Ureter (tissue), 1 donor: Measurements from ENCODE around the gene PPHLN1. TPM values are rescaled to one million over a fixed set of nuclear protein-coding genes. Genes with fewer than 3 reads are reported as not detected.
A peak's percentile ranks its signal among the peaks of the same experiment; 100 is the strongest.

Experiments
- DNase-seq: peaks from one replicate; pipeline ENCODE4 v3.0.0-alpha.2; 2020; ENCODE audit warnings: low spot score
- total RNA-seq: library from RNA; stranded (reverse); gene quantifications from one replicate; pipeline ENCODE4 v1.2.4, GENCODE V29; 2023
- donor health status: DM: yes; HTN: yes; CAD: no.

The PPHLN1 gene, protein sequence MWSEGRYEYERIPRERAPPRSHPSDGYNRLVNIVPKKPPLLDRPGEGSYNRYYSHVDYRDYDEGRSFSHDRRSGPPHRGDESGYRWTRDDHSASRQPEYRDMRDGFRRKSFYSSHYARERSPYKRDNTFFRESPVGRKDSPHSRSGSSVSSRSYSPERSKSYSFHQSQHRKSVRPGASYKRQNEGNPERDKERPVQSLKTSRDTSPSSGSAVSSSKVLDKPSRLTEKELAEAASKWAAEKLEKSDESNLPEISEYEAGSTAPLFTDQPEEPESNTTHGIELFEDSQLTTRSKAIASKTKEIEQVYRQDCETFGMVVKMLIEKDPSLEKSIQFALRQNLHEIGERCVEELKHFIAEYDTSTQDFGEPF
- 70.6 TPM for total RNA-seq

DNA sequence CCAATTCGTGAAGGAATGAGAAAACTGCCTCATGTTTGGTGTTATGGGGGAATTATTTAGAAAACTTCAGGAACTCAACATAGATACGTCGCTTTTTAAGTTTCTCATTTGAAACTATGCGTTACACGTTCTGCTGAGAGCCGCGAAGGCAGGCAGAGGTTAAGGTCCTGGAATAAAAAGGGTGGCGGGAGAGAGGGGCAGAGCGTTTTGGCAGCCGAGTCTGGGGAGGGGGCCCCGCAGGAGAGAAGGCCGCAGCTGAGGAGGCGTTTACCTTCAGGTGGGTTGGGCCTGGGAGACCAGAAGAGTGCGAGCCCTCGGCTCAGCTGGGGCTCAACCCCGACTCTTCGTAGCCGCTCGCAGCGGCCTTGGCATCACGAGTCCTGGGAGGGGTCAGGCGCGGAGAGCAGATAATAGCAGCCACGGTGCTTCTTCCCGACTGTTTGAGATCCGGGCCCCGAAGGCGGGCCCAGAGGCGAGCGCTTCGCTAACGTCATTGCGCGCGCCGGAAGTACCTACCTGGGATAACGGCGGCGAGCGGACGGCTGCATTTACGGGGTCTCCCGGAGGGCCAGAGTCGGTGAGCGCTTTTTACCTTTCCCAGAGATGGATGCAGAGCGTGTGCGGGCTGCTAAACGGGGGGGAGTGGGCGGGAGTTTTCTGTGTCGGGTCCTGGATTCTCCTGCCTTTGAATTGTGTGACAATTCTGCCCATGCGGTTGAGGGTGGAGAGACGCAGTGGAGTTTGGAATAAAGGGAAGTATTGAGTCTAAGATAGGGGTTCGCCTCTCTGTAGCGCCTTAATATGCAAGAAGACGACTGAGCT is at the start of gene PPHLN1, which contains the start of gene ZCRB1:
TSS of gene PPHLN1 (plus strand) at position 515 of the 822 bp plus-strand sequence. CDS start 9,736 bp downstream, outside the sequence.
TSS of gene ZCRB1 (minus strand) at position 442 of the 822 bp plus-strand sequence. CDS start 1,992 bp downstream, outside the sequence.
- DNase-seq, result peak; percentile 80

DNA sequence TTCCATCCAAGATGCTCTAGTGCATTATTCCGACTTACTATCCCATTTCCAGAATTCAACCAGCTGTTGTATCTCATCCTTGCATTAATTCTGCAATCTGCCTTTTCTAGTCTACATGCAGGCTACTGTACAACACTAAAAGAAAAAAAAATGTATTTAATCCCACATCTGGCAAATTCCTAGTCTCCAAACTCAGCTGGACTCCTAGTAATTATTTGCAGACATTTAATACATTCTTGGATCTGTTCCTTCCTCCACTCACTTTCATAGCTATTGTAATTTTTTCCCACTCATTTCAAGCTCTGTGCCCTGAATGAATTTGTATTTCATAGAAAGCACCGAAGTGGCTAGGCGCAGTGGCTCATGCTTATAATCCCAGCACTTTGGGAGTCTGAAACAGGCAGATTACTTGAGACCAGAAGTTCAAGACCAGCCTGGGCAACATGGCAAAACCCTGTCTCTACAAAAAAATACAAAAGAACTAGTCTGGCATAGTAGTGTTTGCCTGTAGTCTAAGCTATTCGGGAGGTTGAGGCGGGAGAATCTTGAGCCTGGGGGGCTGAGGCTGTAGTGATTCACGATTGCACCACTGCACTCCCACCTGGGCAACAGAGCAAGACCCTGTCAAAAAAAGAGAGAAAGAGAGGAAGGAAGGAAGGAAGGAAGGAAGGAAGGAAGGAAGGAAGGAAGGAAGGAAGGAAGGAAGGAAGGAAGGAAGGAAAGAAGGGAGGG is 48.4 kb upstream of the PPHLN1 start:
- no peak for DNase-seq

DNA sequence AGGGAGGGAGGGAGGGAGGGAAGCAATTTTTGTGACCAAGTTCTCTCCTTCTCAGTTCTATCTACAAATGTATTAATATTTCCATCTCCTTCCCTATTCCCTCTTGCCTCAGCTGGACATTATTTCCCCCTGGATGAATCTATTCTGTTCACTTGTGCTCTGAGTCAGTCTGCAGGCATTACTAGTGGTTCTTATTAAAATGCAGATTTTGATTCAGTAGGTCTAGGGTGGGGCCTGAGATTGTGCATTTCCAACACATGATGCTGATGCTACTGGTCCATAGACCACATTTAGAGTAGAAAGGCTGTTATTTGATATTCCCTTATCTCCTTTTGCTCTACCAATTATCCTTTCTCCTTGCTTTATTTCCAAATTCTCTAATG is 47.8 kb upstream of the PPHLN1 start:
- no peak for DNase-seq

DNA sequence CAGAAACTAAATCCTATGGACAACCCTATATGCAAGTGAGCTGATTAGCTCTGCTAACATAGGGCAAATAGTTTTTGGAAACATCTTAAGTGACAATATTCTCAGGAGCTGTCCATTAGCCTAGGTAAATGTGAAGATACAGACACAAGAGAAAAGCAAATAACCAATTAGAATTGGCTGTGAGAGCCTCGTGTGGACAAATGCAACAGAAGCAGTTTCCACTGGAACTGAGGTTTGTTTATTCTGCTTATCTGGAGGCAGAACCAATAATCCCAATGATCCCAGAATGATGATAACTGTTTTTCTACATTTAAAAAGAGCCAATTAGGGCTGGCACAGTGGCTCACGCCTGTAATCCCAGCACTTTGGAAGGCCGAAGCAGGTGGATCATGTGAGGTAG is 44.7 kb upstream of the PPHLN1 start:
- no peak for DNase-seq

DNA sequence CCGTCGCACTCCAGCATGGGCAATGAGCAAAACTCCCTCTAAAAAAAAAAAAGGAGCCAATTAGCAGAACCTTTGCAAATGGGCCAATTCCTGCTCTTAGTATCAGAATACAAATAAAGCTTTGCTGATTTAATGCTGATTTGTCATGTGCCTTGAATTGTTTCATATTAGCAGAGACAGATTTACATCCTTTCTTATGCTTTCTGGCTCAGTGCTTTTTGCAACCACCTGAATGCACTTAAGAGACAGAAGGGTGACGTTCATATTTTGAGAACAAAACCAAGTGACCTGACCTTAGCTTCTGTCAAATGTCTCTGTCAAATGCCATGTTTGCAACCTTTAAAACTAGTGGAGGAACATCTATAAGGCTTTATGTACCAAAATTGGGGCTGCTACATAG is 44.1 kb upstream of the PPHLN1 start:
- no peak for DNase-seq

DNA sequence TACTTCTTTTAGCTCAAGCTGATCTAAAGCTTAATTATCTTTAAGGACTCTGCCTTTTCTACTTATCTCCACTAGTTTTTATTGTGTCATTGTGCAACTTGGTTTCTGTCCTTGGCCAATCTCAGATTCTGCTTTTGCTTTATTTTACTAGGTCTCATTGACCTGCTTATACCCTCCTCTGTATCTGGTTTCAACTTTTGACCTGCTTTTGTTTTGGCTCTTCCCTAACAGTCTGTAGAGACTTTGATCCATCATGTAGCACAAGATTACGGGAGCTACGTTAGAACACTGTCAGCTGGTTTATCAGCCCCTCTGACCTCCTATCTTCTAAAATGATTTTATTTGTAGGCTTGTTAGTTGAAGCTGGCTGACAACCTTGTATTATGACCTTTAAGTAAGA is 43.7 kb upstream of the PPHLN1 start:
- DNase-seq, result no peak

DNA sequence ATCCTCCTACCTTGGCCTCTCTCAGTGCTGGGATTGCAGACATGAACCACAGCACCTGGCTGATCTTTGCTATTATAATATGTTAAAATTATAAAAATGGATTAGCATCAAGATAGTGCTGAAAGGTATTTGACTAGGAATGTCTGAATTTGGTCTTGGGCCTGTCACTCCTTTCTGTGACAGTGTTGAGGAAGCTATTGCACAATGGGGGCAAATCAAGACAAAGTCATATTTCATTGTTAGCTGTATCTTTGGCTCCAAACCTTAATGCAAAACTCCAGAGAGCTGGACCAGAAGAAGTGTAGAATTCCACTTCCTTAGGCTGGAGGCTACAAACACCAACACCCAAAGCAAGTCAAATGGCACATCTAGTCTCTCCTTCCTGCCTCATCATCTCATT is 42.2 kb upstream of the PPHLN1 start:
- DNase-seq, result no peak

DNA sequence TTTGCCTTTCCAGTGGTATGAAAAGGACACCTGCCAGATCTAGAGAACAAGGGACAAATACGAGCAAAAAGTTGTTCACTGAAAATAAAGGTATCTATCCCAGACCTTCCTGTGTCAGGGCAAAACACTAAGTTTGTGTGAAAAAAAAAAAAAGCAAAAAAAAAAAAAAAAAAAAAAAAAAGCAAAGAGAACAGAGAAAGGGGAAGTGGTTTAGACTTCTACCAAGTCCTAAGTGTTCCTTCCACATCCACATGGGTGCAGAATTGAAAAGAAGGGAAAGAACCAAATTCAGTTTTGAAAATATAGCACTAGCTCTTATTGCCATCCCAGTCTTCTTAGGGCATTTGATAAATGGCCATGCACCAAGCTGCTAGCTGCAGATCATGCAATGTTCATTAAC is 41.8 kb upstream of the PPHLN1 start:
- no peak for DNase-seq

DNA sequence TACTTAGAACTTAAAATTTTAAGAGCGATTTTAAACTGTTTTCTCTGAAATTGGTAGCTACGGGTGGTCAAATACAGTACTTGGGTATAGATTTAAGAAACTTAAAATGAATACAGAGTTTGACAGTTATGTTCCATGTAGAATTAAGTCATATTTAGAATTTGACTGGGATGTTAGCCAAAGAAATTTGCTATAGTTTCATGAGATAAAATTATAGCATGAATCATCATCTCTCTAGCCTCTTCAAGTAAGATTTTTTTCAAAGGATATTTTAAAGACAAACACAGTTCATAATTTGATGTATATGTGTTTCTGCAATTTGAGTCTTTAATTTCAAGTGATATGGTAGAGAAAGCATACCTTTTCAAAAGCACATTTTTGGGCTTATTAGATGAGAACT is 41.1 kb upstream of the PPHLN1 start:
- DNase-seq, result no peak

DNA sequence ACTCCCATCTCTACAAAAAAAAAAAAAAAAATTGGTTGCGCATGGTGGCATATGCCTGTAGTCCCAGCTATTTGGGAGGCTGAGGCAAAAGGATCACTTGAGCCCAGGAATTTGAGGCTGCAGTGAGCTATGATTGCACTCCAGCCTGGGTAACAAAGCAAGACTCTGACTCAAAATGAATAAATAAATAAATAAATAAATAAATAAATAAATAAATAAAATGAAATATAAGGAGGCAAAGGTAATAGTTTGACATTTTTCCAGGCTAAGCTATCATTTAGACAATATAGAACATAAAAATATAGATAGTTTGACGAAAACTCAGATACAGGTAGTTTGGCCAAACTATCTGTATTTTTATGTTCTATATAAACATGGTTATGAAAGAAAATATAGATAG is 40.5 kb upstream of the PPHLN1 start:
- no peak for DNase-seq

DNA sequence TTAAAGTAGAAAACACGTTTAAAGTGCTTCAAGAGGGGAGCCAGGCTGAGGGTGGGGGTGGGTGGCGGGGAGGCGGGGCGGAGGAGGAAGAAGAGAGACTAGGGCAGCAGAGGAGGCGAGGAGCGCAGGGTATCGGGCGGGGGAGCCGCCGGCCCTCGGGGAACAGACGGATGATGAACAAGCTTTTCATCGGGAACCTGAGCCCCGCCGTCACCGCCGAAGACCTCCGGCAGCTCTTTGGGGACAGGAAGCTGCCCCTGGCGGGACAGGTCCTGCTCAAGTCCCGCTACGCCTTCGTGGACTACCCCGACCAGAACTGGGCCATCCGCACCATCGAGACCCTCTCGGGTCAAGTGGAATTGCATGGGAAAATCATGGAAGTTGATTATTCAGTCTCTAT is 39.2 kb upstream of the PPHLN1 start:
- DNase-seq, result no peak

DNA sequence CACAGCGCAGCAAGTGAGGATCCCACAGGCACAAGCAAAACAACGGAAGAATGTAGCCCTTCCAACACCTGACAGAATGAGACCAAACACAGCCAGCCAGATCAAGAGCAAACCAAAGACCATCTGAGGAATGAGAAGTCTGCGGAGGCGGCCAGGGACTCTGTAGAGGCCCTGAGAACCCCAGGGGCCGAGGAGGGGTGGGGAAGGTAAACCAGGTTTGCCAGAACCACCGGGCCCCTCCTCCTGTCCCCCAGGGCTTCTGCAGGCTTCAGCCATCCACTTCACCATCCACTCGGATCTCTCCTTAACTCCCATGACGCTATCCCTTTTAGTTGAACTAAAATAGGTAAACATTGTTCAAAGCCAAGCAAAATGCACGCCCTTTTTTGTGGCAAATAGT is 37.4 kb upstream of the PPHLN1 start:
- no peak for DNase-seq

DNA sequence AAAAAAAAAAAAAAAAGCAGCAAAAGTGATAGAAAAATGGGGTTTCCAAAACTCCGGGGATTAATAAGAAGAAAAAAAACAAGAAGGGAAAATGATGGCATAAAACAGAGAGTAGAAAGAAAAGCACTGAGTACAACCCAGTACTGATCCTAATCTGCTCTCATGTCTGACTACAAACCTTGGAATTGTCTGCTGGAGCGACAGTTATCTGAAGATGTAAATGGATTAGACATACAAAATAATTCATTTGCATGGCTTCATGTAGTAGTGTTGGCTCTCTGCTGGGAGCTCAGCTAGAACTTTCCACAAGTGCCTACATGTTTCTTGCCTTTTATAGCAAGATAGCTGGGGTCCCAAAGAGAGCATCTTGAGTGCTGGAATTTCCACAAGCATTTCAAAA is 34.3 kb upstream of the PPHLN1 start:
- DNase-seq, result no peak

DNA sequence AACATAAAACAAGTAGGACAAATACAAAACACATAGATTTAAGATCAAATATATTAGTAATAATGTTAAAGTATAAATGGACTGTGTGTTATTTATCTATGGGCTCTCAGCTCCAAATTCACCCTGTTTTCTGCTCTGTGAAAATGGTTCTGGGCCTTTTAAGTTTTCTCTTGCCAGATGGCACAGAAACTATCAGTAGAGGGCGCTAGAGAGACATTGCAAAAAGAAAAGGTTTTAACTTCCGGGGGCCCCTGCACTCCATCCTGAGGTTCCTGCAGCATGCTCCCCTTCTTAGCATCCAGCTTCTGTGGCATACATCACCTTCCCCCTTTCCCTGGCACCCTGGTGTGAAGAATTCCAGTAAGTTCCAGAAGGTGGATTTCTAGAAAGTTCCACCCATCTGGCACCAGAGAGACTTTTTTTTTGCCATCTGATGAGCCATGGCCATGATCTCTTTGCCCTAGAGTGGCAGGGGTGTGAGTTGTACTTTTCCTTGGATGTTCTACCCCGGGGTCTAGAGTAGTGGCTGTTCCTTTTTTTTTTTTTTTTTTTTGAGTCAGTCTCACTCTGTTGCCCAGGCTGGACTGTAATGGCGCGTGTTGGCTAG is 29.4 kb upstream of the PPHLN1 start:
- DNase-seq, result no peak

DNA sequence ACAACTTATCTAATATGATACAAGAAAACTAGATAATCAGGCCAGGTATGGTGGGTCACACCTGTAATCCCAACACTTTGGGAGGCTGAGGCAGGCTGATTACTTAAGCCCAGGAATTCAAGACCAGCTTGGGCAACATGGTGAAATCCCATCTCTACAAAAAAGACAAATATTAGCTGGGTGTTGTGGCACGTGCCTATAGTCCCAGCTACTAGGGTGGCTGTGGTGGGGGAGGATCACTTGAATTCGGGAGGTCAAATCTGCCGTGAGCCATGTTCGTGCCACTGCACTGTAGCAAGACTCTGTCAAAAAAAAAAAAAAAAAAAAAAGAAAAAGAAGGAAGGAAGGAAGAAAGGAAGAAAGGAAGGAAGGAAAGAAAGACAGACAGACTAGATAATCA is 27.1 kb upstream of the PPHLN1 start:
- DNase-seq, result no peak

DNA sequence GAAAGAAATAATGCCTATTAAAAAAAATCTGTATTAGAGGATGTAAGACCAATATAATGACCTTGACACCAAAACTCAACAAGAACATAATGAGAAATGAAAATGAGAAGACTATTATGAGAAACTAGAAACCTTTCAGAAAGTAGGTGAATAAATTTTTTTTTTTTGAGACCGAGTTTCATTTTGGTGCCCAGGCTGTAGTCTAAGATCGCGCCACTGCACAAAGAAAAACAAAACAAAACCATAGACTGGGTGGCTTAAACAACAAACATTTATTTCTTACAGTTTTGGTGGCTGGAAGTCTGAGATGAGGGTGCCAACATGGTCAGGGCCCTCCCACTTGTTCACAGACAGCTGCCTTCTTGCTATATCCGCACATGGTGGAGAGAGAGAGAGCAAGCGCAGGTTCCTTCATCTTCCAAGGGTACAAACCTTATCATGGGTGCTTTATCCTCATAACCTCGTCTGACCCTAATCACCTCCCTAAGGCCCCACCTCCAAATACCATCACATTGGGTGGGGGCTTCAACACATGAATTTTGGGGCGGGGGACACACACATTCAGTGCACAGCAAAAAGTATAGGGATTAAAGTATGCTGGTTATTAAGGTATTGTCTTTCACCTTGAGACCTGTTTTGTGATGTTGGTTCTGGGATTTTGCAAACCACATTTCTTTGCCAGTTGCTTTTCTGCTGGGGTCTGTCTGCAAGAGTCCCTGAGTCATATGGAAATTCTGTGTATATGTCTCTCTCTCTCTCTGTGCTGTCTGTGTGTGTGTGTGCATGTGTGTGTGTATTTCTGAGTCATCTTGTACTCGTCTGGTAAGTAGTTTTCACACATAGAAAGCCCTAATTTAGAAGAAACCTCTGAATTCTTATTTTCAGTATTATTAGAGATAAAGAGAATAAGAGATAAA is 26.3 kb upstream of the PPHLN1 start:
- no peak for DNase-seq

DNA sequence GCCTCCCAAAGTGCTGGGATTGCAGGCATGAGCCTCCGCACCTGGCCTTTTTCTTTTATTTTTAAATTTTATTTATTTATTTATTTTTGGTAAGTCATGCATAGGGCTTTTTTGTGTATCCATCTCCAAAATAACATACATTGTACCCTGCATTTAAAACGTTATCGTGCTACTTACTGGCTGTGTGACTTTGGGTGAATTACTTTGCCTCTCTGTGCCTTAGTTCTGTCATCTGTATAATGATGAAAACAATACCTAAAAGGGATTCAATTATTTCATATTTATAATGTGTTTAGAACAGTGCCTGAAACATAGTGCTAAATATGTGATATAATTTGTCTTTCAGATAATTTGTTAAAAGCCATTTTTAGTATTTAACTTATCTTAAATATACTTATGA is 19.7 kb upstream of the PPHLN1 start:
- no peak for DNase-seq

DNA sequence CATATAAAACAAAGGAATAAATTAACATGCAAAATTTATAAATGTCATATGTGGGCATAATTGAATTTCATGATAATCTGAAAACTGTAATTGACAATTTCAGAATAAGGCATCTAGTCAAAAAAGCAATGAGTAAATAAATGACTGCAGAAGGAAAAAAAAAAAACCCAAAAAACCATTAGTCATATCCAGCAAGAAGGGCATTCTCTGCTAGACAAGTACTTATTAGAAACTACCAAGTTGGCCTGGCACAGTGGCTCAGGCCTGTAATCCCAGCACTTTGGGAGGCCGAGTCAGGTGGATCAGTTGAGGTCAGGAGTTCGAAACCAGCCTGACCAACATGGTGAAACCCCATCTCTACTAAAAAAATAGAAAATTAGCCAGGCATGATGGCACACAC is 17.6 kb upstream of the PPHLN1 start:
- no peak for DNase-seq

DNA sequence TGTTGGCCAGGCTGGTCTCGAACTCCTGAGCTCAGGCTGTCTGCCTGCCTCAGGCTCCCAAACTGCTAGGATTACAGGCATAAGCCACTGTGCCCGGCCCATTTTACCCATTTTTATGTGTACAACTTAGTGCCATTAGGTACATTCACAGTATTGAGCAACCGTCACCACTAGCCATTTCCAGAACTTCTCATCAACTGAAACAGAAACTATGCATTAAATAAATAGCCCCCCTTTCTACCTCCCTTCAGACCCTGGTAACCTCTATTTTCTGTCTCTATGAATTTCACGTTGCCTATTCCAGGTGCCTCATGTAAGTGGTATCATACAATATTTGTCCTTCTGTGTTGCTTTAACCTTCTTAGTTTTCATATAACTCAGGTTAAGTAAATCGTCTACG is 16.0 kb upstream of the PPHLN1 start:
- no peak for DNase-seq

DNA sequence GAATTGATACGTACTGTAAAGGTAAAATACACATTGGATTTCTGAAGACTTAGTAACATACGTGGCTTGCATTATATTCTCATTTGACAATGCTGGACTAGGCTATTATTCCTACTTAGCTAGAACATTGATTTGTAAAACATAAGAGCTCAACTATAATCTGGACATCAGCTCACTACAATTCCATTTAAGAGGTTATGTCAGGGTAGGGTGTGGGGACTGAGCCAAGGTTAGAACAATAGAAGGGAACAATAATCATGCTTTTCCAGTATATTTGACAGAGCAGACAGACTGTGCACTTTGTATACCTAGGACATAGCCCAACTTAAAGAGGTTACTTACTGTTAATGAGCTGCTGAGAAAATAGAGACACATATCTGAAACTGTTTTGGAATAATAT is 10.9 kb upstream of the PPHLN1 start:
- no peak for DNase-seq

DNA sequence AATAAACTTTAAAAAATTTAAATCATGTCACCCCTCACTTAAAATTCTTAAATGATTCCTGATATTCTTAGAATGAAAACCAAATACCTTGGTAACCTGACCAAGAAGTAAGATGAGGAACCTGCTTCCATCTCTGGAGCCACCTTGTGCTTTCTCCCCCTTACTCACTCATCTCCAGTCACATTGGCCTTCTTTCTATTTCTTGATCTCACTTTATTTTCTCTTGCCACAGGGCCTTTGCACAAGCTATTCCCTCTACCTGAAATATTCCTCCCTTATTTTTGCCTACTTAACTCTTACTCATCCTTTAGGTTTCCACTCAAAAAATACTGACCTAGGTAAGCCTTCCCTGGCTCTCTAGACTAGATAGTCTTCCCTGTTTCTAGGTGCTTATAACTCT is 5.2 kb upstream of the PPHLN1 start:
- no peak for DNase-seq
